Measurements from ENCODE around the gene PCSK5. TPM values are rescaled to one million over a fixed set of nuclear protein-coding genes. Genes with fewer than 3 reads are reported as not detected.

The PCSK5 gene
- total and polyA plus RNA-seq, 5 experiments from 2014 or later, result 6.5 to 22.8 (median 14.7) TPM

GRCh38 chr9:75909776-75910175 is 19.3 kb downstream of the PCSK5 start:
- peak overlapping the region in 1 of 10 donors; percentile 60 for H3K27ac Mint-ChIP-seq
- H3K36me3 Mint-ChIP-seq, result peaks cover 0 to 9% (median 5%) of the 10 kb centered on the region in 3 donors
- no peaks in the 10 kb centered on the region for H3K9me3 Mint-ChIP-seq
- no peak for DNase-seq
- POLR2A ChIA-PET, result no interaction called here
- no peak for ATAC-seq
- H3K4me3 Mint-ChIP-seq, result no peak overlapping the region
- H3K4me1 Mint-ChIP-seq, result peaks cover 39 to 88% (median 62%) of the 10 kb centered on the region in 4 donors
- no peaks in the 10 kb centered on the region for H3K27me3 Mint-ChIP-seq

GRCh38 chr9:75910731-75911130 is 20.3 kb downstream of the PCSK5 start:
- Mint-ChIP-seq H3K36me3 (peaks cover 0 to 9% (median 5%) of the 10 kb centered on the region in 3 donors), H3K27ac (no peak overlapping the region), H3K4me1 (peaks cover 42 to 89% (median 66%) of the 10 kb centered on the region in 4 donors), H3K9me3 (no peaks in the 10 kb centered on the region), H3K27me3 (no peaks in the 10 kb centered on the region), H3K4me3 (no peak overlapping the region)
- ATAC-seq (no peak), DNase-seq (no peak)
- POLR2A ChIA-PET, result no interaction called here

GRCh38 chr9:75911390-75911789 is 20.9 kb downstream of the PCSK5 start:
- Mint-ChIP-seq H3K4me3 (peak overlapping the region in 2 of 10 donors; percentile 9 to 13), H3K27ac (peak overlapping the region in 2 of 10 donors; percentile 0 to 23), H3K9me3 (no peaks in the 10 kb centered on the region), H3K4me1 (peaks cover 44 to 86% (median 63%) of the 10 kb centered on the region in 4 donors), H3K36me3 (peaks cover 0 to 9% (median 4%) of the 10 kb centered on the region in 3 donors), H3K27me3 (no peaks in the 10 kb centered on the region)
- ATAC-seq (no peak), DNase-seq (no peak)
- POLR2A ChIA-PET, result no interaction called here

GRCh38 chr9:75912951-75913350 is 22.5 kb downstream of the PCSK5 start:
- Mint-ChIP-seq H3K9me3 (no peaks in the 10 kb centered on the region), H3K27me3 (no peaks in the 10 kb centered on the region), H3K27ac (peak overlapping the region in 2 of 10 donors; percentile 3 to 16), H3K36me3 (peaks cover 0 to 9% (median 1%) of the 10 kb centered on the region in 3 donors), H3K4me1 (peaks cover 35 to 82% (median 61%) of the 10 kb centered on the region in 4 donors), H3K4me3 (peak overlapping the region in 3 of 10 donors; percentile 0 to 25 (median 17))
- ATAC-seq, result no peak
- no peak for DNase-seq
- POLR2A ChIA-PET, result no interaction called here

GRCh38 chr9:75914002-75914401 is 23.5 kb downstream of the PCSK5 start:
- H3K4me3 Mint-ChIP-seq, result no peak overlapping the region
- H3K4me1 Mint-ChIP-seq, result peaks cover 31 to 78% (median 56%) of the 10 kb centered on the region in 4 donors
- POLR2A ChIA-PET, result no interaction called here
- peaks cover 0 to 9% (median 1%) of the 10 kb centered on the region in 3 donors for H3K36me3 Mint-ChIP-seq
- ATAC-seq, result no peak
- no peak for DNase-seq
- H3K9me3 Mint-ChIP-seq, result no peaks in the 10 kb centered on the region
- H3K27me3 Mint-ChIP-seq, result no peaks in the 10 kb centered on the region
- no peak overlapping the region for H3K27ac Mint-ChIP-seq

- H3K4me1 Mint-ChIP-seq, result peaks cover 28 to 73% (median 53%) of the 10 kb centered on the region in 4 donors
- no peak for ATAC-seq
- peak overlapping the region in 1 of 10 donors; percentile 1 for H3K27ac Mint-ChIP-seq
- no peaks in the 10 kb centered on the region for H3K27me3 Mint-ChIP-seq
- no peak for DNase-seq
- no peaks in the 10 kb centered on the region for H3K9me3 Mint-ChIP-seq
- H3K36me3 Mint-ChIP-seq, result peaks cover 0 to 9% (median 1%) of the 10 kb centered on the region in 3 donors
- H3K4me3 Mint-ChIP-seq, result peak overlapping the region in 1 of 10 donors; percentile 16
- POLR2A ChIA-PET, result interaction anchor here (1.4 kb wide), 1 partner anchor 24 kb away, joined by 3 read pairs; the partner anchor contains the start of gene PCSK5
Observed at GRCh38 chr9:75914883-75915452, 24.5 kb downstream of the PCSK5 start.

- peak overlapping the region in 1 of 10 donors; percentile 51 for H3K27ac Mint-ChIP-seq
- H3K4me3 Mint-ChIP-seq, result no peak overlapping the region
- peaks cover 16 to 65% (median 39%) of the 10 kb centered on the region in 4 donors for H3K4me1 Mint-ChIP-seq
Observed at GRCh38 chr9:75918154-75918553, 27.7 kb downstream of the PCSK5 start.

GRCh38 chr9:75918909-75919308 is 28.4 kb downstream of the PCSK5 start:
- H3K27me3 Mint-ChIP-seq, result no peaks in the 10 kb centered on the region
- H3K4me3 Mint-ChIP-seq, result no peak overlapping the region
- peaks cover 16 to 63% (median 40%) of the 10 kb centered on the region in 4 donors for H3K4me1 Mint-ChIP-seq
- no peak for ATAC-seq
- H3K27ac Mint-ChIP-seq, result no peak overlapping the region
- H3K9me3 Mint-ChIP-seq, result peaks cover 0 to 3% (median 0%) of the 10 kb centered on the region in 9 donors
- POLR2A ChIA-PET, result no interaction called here
- no peak for DNase-seq
- H3K36me3 Mint-ChIP-seq, result peaks cover 3 to 9% (median 4%) of the 10 kb centered on the region in 3 donors

More at GRCh38 chr9:75918154-75918553, 27.7 kb downstream of the PCSK5 start:
- POLR2A ChIA-PET, result no interaction called here
- ATAC-seq, result no peak
- H3K9me3 Mint-ChIP-seq, result peaks cover 0 to 2% (median 0%) of the 10 kb centered on the region in 9 donors
- peaks cover 0 to 5% (median 0%) of the 10 kb centered on the region in 3 donors for H3K36me3 Mint-ChIP-seq
- no peaks in the 10 kb centered on the region for H3K27me3 Mint-ChIP-seq
- no peak for DNase-seq

GRCh38 chr9:75921391-75922127 is 31.1 kb downstream of the PCSK5 start:
- H3K27me3 Mint-ChIP-seq, result no peaks in the 10 kb centered on the region
- ATAC-seq (no peak), DNase-seq (no peak)
- H3K4me1 Mint-ChIP-seq, result peaks cover 20 to 72% (median 44%) of the 10 kb centered on the region in 4 donors
- H3K27ac Mint-ChIP-seq, result no peak overlapping the region
- H3K9me3 Mint-ChIP-seq, result peaks cover 0 to 3% (median 0%) of the 10 kb centered on the region in 9 donors
- peaks cover 3 to 9% (median 5%) of the 10 kb centered on the region in 3 donors for H3K36me3 Mint-ChIP-seq
- H3K4me3 Mint-ChIP-seq, result peak overlapping the region in 1 of 10 donors; percentile 9
- POLR2A ChIA-PET, result interaction anchor here (1.9 kb wide), 1 partner anchor 31 kb away, joined by 7 read pairs; the partner anchor contains the start of gene PCSK5

- Mint-ChIP-seq H3K27ac (no peak overlapping the region), H3K36me3 (peaks cover 3 to 9% (median 5%) of the 10 kb centered on the region in 3 donors), H3K9me3 (peaks cover 0 to 3% (median 0%) of the 10 kb centered on the region in 9 donors), H3K4me3 (no peak overlapping the region), H3K4me1 (peaks cover 20 to 91% (median 60%) of the 10 kb centered on the region in 4 donors), H3K27me3 (no peaks in the 10 kb centered on the region)
- POLR2A ChIA-PET, result no interaction called here
- ATAC-seq, result no peak
- DNase-seq, result no peak
Observed at GRCh38 chr9:75926385-75926784, 35.9 kb downstream of the PCSK5 start.

GRCh38 chr9:75927356-75927755 is 36.9 kb downstream of the PCSK5 start:
- peaks cover 19 to 86% (median 58%) of the 10 kb centered on the region in 4 donors for H3K4me1 Mint-ChIP-seq
- peaks cover 5 to 13% (median 8%) of the 10 kb centered on the region in 3 donors for H3K36me3 Mint-ChIP-seq
- H3K4me3 Mint-ChIP-seq, result no peak overlapping the region
- H3K27ac Mint-ChIP-seq, result peak overlapping the region in 1 of 10 donors; percentile 22
- H3K27me3 Mint-ChIP-seq, result no peaks in the 10 kb centered on the region
- peaks cover 0 to 3% (median 0%) of the 10 kb centered on the region in 9 donors for H3K9me3 Mint-ChIP-seq
- POLR2A ChIA-PET, result no interaction called here
- no peak for DNase-seq
- ATAC-seq, result no peak

- Mint-ChIP-seq H3K27ac (peak overlapping the region in 4 of 10 donors; percentile 31 to 87 (median 78)), H3K4me3 (no peak overlapping the region), H3K36me3 (peaks cover 14 to 34% (median 30%) of the 10 kb centered on the region in 3 donors), H3K4me1 (peaks cover 17 to 64% (median 45%) of the 10 kb centered on the region in 4 donors), H3K27me3 (no peaks in the 10 kb centered on the region), H3K9me3 (no peaks in the 10 kb centered on the region)
- ATAC-seq, result no peak
- no peak for DNase-seq
- POLR2A ChIA-PET, result interaction anchor here (1.3 kb wide), 1 partner anchor 22 kb away, joined by 3 read pairs; no protein-coding TSS in a partner anchor
Observed at GRCh38 chr9:75930190-75930589, 39.7 kb downstream of the PCSK5 start.

Data from naive thymus-derived CD8-positive, alpha-beta T cell (primary cell).